Measurements from ENCODE around the gene KCNQ1OT1.

KCNQ1OT1 gene

GRCh38 chr11:2718817-2719438 is 19.1 kb upstream of the KCNQ1OT1 start:
- peak; percentile 12 for DNase-seq

DNA sequence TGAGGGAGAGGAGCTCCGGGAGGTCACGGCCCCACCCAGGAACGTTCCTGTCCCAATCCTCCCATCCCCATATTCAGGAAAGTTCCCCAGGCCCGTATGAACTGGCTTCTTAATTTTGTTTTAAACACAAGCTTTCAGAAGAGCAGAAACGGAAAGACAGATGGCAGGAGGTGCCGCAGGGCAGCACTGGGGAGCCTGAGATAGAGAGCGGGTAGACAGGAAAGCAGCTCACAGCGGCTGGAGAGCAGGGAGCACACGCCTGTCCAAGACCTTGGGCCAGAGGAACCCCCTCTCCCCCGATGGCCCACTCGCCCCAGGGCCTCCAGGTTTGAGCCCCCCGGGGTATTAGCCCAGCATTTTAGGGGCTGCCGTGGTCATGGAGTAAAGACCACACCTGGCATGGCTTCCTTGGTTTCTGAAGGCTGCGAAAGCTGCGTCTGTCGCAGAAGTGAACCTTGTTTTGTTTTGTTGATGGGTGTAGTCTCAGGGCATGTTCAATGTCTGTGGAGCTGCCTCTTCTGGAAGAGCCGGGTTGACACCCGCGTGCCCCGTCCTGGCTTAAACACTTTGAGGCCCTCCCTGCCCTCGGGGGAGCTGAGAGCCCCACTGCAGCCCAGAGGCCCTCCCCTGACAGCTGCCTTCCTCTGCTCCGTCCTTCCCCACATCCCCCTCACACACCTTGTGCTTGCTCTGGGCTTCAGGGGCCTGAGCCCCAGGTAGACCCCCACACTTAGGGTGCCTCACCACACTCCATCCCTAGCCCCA is 17.9 kb upstream of the KCNQ1OT1 start:
- DNase-seq = peak; percentile 39

DNA sequence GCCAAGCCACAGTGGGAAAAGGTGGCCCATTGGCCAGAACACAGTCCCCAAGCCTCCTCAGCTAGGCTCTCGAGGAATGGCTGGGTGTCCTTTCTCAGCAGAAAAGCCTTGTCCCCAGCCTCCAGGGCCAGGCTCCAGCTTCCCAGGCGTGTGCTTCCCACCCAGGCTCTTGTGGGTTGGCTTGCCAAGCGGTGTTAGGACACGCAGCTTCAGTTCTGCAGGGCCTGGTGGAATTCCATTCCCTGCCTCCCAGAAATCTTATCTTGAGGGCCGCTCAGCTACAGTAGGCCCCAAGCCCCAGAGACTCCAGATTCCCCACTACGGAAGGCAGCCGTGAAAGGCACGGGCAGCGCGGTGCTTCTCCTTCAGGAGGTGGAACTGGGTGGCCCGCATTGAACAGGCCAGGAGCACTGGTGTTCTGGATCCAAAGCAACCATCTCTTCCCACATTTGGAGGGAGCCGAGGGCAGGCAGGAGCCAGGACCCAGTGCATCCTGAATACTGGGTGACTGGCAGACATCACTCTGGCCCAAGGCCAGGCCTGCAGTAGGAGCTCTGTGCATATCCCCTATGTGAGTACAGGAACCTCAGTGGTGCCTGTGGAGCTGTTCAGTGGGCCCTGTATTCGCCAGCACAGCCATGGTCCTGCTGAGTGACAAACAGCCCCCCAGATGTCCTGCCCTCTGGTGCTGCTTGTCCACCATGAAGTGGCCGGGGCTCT is 16.7 kb upstream of the KCNQ1OT1 start:
- DNase-seq = no peak

- DNase-seq = no peak
Measured at GRCh38 chr11:2715716-2716350, 16.0 kb upstream of the KCNQ1OT1 start.

DNA sequence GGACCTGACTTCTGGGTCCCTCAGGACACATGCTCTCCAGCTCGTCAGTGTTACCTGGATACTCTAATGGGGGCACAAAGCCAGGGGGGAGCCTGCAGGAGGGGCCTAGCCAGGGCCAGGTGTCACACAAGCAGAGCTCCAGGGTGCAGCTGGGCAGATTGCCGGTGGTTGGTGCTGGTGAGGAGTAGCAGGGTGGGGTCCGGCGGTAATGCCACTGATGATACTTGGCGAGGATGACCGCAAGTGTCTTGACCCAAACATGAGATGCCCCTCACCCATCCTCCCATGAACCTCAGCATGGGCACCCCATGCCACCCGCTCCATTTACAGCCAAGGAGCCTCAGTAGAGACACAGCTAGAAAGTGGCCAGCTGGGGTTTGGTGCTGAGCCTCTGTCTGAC is 15.1 kb upstream of the KCNQ1OT1 start:
- no peak for DNase-seq

DNA sequence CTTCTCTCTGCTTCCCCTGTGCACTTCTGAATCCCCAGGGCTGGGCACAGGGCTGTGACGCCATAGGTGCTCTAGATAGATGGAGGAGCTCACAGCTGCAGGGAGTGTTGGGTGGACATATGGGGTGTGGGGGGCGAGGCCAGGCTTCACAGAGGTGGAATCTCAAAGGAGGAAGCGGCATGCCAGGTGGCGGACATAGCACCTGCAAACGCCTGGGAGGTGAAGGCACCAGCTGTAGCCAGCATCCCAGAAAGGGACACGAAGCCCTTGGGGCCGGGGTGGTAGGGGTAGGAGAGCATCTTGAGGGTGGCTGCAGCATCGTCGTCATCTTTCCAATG is 14.6 kb upstream of the KCNQ1OT1 start:
- DNase-seq = no peak

DNA sequence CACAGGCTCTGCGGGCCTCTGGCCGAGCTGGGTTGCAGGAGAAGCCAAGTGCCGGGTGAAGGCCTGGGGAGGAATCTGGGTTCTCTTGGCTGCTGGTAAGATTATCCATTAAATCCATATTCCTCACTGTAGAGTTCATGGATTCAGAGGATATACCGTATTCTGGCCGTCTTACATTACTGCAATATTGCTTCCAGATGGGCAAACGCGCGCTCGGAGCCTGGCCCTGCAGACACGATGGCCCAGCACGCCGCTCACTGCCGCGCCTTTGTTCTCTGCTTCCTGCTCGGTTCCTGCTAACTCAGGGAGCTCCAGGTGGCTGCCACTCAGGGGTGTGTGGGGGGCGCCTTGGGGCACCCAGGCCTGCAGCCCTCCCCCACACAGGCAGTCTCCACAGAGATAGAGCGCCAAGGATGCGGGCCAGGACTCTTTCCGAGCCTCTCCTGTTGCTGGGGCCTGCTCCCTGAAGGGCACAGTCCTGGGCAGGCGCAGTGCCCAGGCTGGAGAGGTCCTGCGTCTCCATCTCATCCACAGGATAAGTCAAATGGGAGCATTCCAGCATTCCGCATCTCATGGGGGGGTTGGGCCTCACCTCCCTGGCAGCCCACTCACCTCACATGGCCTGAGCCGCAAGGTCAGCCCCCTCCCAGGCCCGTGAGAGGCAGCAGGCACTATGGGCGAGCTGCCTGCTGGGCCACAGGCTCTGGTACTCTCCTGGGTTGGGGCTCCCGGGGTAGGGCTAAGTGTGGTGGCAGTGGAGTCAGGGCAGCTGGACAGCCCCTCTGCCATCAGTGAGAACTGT is 14.1 kb upstream of the KCNQ1OT1 start:
- no peak for DNase-seq

GRCh38 chr11:2713094-2713493 is 13.3 kb upstream of the KCNQ1OT1 start:
- DNase-seq = no peak

GRCh38 chr11:2711161-2711560 is 11.4 kb upstream of the KCNQ1OT1 start:
- DNase-seq = no peak

DNA sequence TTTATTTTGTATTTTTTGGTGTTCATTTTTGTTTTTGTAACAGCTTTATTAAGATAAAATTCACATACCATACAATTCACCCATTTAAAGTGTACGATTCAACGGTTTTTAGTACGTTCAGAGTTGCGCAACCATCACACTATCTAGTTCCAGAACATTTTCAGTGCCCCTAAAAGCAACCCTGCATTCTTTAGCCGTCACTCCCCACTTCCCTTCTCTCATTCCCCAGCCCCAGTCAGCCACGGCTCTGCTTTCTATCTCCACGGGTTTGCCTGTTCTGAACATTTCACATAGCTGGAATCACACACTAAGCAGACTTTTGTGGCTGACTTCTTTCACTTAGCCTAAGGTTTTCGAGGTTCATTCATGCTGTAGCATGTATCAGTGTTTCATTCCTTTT is 9.6 kb upstream of the KCNQ1OT1 start:
- DNase-seq = no peak

DNA sequence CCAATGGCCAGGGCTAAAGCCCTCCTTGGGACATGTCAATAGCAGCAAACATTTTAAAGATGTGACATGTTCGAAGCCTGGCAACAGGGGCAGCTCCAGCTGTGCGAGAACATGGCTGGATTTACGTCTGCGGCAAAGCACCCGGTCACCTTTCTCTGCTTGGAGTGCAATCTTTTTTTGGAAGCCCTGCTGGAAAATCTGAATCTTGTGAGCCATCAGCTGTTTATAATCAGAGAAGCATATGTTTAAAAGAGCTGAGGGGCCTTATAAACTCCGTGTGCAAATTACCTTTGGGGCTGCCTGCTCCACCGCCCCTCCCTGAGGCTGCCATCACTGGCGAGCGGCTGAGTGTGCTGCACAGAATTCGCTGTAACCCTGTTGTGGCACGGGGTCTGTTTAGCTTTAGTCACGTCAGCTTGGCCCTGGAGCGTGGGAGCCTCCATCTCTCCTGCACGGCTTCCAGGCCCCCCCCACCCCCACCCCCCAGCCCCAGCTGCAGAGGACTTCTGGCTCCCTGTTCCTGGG is 9.0 kb upstream of the KCNQ1OT1 start:
- DNase-seq = no peak

DNA sequence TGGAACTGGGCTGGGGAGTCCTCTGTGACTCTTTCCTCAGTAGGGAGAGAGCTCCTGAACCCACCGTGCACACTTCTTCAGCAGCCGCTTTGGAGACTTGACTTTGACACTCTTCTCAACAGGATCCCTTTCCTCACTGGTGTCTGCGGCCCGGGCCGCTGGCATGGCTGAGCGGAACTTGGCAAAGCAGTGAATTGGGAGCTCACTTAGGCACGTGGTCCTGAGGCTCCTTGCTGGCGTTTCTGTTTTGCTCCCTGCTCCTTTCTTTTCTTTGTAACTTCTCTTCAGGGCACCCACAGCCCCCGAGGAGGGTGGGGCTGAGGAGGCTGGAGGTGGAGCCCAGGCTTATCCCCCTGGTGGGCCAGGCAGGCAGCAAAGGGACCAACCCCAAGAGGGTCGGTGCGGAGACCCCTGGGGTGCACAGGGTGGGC is 8.4 kb upstream of the KCNQ1OT1 start:
- DNase-seq = no peak

DNA sequence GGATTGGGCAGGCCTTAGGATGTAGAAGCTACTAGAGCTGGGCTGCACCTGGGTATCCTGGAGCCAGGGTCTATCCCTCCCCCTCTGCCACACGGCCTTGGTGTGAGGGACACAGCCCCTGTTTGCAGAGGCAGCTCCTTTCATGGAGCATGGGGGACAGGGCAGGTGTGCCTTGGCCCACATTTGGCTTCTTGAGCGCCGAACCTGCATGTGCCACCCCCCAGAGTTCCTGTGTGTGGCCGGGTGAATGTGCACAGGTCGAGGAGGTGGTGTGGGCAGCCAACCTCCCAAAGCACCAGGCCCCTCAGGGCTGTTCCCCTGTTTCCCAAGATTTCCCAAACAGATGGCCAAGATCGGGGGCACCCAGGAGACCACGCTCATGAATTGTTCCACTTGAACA is 7.9 kb upstream of the KCNQ1OT1 start:
- no peak for DNase-seq

- no peak for DNase-seq
Measured at GRCh38 chr11:2706321-2706720, 6.5 kb upstream of the KCNQ1OT1 start.

DNA sequence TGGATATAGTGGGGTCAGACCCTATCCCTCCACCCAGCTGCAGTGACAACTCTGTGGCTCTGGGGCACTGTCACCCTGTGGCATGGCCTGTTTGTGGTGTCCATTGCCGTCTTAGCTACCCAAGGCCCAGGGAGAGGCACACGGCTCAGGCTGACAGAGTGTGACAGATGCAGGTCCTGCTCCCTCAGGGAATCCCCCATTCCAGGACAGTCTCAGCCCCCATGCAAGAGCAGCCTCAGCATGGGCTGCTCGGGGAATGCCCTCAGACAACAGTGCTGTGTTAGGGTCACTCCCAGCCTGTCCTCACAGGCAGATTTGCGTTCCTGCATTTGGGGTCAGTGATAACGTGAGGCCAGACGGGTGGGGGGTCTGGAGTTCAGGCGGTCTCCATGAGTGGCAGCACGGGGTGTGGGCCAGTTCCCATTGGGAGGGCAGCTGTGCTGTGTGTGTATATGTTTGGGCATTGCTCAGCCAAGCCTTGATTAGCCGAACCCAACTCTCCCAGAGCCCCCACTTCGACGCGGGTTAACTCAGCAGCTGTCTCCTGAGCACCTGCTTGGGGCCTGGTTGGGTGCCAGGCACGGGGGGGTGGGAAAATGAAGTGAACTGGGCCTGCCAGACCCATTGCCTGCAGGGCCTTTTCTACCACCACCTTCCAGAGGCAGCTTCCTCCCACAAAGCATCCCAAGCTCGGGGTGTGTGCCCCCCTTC is 5.3 kb upstream of the KCNQ1OT1 start:
- peak; percentile 17 for DNase-seq

DNA sequence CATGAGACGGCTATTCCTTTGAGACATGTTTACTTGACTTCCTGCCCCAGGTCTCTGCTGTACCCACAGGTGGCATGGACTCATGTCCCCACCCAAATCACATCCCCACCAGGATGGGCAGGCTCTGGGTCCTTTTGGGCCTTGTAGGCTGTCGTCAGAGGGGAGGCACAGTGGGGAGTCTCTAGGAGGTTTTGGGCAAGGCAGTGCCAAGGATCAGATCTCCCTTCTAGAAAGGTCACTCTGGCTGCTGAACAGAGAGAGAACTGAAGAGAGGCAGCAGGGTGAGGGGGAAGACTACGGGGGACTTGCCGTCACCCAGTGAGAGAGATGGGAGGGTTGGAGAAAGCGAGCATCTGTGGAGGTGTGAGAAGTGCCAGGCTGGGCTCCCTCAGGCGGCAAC is 4.6 kb upstream of the KCNQ1OT1 start:
- DNase-seq = no peak

DNA sequence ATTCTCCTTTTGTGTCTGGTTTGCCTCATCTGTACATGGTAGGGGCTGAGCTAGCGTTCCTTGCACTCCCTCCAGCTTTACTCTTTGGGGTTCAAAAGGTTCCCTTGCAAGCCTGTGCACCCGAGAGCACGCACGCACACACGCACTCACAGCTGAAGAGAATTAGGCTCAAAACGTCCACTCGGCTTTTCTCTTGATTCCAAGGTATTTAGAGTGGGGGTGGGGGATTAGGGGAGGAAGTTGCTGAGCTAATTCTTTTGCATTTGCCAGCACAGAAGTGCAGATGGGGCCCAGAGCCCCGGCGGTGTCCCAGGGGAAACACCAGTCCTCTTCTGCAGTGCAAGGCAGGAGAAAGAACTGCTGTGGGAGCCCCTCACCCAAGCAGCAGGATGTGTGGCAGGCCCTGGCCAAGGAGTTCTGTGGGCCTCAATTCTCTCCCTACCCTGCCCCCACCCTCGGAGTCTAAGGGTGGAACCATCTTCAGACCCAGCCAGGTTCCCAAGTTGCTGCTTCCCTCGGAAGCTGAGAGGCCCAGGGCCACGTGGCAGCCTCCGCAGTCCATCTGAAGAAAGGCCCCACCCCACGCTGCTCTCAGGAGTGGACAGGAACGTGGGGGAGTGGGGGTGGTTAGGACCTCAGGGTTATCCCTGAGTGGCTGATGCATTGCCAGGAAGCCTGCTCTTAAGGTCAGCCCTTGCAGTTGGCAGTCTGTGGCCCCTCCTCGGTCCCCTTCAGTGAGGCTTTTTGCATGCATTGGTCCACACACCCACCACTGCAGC is 3.8 kb upstream of the KCNQ1OT1 start:
- DNase-seq = peak; percentile 30

GRCh38 chr11:2702771-2703362 is 3.1 kb upstream of the KCNQ1OT1 start:
- no peak for DNase-seq

DNA sequence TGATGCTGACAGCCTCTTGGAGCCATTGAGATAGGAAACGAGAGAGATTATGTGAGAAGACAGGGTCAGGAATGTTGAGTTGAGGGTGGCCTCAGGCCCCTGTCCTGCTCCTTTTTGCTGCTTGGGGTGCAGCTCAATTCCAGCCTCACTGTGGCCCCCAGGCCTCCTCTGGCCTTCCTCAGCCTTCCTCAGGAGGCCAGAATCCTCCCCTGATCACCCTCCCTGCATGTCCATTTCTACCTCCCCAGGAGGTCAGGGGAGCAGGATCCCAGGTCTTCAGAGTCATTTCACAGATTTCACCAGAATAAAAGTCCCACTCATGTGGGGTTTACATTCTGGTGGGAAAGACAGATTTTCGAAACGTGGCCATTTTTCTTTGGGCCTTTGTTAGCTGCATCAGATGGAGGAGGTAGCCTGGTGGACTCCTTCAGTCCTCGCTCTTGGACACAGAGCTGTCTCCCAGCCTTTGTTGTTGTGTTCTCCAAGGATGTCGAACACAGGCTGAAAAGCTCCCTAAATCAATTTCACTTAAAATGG is 2.2 kb upstream of the KCNQ1OT1 start:
- no peak for DNase-seq

GRCh38 chr11:2701230-2701629 is 1.4 kb upstream of the KCNQ1OT1 start:
- DNase-seq = no peak

All from NCI-H69 (cell line).